GM12878 (cell line): ENCODE results near the gene ZNF775. TPM values are rescaled to one million over a fixed set of nuclear protein-coding genes. Genes with fewer than 3 reads are reported as not detected.

Experiments
- CHD2 ChIP-seq: IDR thresholded peaks from 2 replicates; pipeline ENCODE4 v1.6.1; 2011; ENCODE audit warnings: low read depth, low read length, improper control_type of control experiment, borderline replicate concordance
- EED ChIP-seq: sonication (generic); IDR thresholded peaks from 2 replicates; pipeline ENCODE4 v1.6.1; 2016; ENCODE audit warnings: antibody characterized with exemption, low read depth
- EGR1 ChIP-seq, 2 experiments: IDR thresholded peaks; 1 replicate in 1 of 2; 2 replicates in 1 of 2; pipeline ENCODE4 v1.6.1; 2011 to 2012; ENCODE audit warnings: low read depth in 2 of 2, low read length in 2 of 2, borderline replicate concordance in 1 of 2, mild to moderate bottlenecking in 1 of 2, moderate library complexity in 1 of 2
- FOXK2 ChIP-seq: fragments of 450-650 bp; IDR thresholded peaks from 2 replicates; pipeline ENCODE4 v1.6.1; 2017; ENCODE audit warnings: mild to moderate bottlenecking, moderate library complexity
- MEF2A ChIP-seq: IDR thresholded peaks from 2 replicates; pipeline ENCODE4 v1.6.1; 2011; ENCODE audit warnings: low read depth, mild to moderate bottlenecking, low read length, moderate library complexity; ENCODE audit not compliant: insufficient read depth
- MTA3 ChIP-seq: IDR thresholded peaks from 2 replicates; pipeline ENCODE4 v1.6.1; 2012; ENCODE audit warnings: low read length, inconsistent platforms, borderline replicate concordance
- MYC ChIP-seq: IDR thresholded peaks from 2 replicates; pipeline ENCODE4 v1.6.1; 2011; ENCODE audit warnings: mild to moderate bottlenecking, low read length, moderate library complexity, inconsistent platforms; ENCODE audit not compliant: insufficient read depth, insufficient replicate concordance, insufficient read length, severe bottlenecking
- PML ChIP-seq: IDR thresholded peaks from 2 replicates; pipeline ENCODE4 v1.6.1; 2012; ENCODE audit warnings: low read length, inconsistent platforms
- POLR2AphosphoS2 ChIP-seq: IDR thresholded peaks from 2 replicates; pipeline ENCODE4 v1.6.1; 2011; ENCODE audit warnings: low read depth, mild to moderate bottlenecking, low read length, improper control_type of control experiment, moderate library complexity
- SMARCA5 ChIP-seq: fragments of 450-650 bp; IDR thresholded peaks from 2 replicates; pipeline ENCODE4 v1.6.1; 2017; ENCODE audit warnings: mild to moderate bottlenecking
- ZNF217 ChIP-seq: fragments of 450-650 bp; IDR thresholded peaks from 2 replicates; pipeline ENCODE4 v1.6.1; 2017; ENCODE audit warnings: antibody characterized with exemption, mild to moderate bottlenecking
- ZNF24 ChIP-seq: fragments of 450-650 bp; IDR thresholded peaks from 2 replicates; pipeline ENCODE4 v1.6.1; 2017; ENCODE audit warnings: antibody characterized with exemption, mild to moderate bottlenecking
- ZSCAN29 ChIP-seq: fragments of 450-650 bp; IDR thresholded peaks from 2 replicates; pipeline ENCODE4 v1.6.1; 2017; ENCODE audit warnings: mild to moderate bottlenecking, moderate library complexity
- polyA plus RNA-seq, 11 experiments: library from polyadenylated mRNA; depleted of rRNA in 4 of 11; unstranded in 6 of 11; stranded (reverse) in 5 of 11; fragments of >200 nt; fragmentation: Nextera tagmentation in 4 of 11; fragmentation: Illumina TruSeq in 1 of 11; extraction: Ambion mirVana in 4 of 11; extraction: Trizol in 1 of 11; gene quantifications; 1 replicate in 1 of 11; 2 replicates in 10 of 11; pipeline versions ENCODE4 v1.2.1 to v1.2.3, GENCODE V29; 2011 to 2016; ENCODE audit warnings: inconsistent platforms in 2 of 11, missing spikeins in 2 of 11, low read depth in 1 of 11
- total RNA-seq, 4 experiments: library from RNA; depleted of rRNA in 3 of 4; stranded (reverse); fragments of >200 nt in 3 of 4; fragmentation: Illumina TruSeq in 1 of 4; extraction: Trizol in 1 of 4; gene quantifications; 2 replicates each; pipeline versions ENCODE4 v1.2.1 to v1.2.3, GENCODE V29; 2013 to 2021
- TF ChIP-seq, protein P1 (sequence below): fragments of 450-650 bp; formaldehyde crosslinking; IDR thresholded peaks from 2 replicates; pipeline ENCODE4 v1.4.0; 2020; ENCODE audit warnings: mild to moderate bottlenecking, moderate library complexity
- TF ChIP-seq, protein P2 (sequence below): IDR thresholded peaks from 2 replicates; pipeline ENCODE4 v1.6.1; 2011; ENCODE audit warnings: mild to moderate bottlenecking, low read depth, low read length, moderate library complexity; ENCODE audit not compliant: insufficient replicate concordance
- TF ChIP-seq, protein P3 (sequence below): fragments of 450-650 bp; formaldehyde crosslinking; IDR thresholded peaks from 2 replicates; pipeline ENCODE4 v1.4.0; 2022; ENCODE audit warnings: mild to moderate bottlenecking, moderate library complexity
- TF ChIP-seq, protein P4 (sequence below): fragments of 450-650 bp; IDR thresholded peaks from 2 replicates; pipeline ENCODE4 v1.6.1; 2016; ENCODE audit warnings: mild to moderate bottlenecking
- TF ChIP-seq, protein P5 (sequence below): IDR thresholded peaks from 2 replicates; pipeline ENCODE4 v1.6.1; 2012; ENCODE audit warnings: low read length, inconsistent platforms

Gene ZNF775
- total and polyA plus RNA-seq, 10 of the 15 experiments (the other 5 are each of a cell fraction or from before 2014, with no cell fraction given) = 0.05 to 14.3 (median 2.1) TPM

DNA sequence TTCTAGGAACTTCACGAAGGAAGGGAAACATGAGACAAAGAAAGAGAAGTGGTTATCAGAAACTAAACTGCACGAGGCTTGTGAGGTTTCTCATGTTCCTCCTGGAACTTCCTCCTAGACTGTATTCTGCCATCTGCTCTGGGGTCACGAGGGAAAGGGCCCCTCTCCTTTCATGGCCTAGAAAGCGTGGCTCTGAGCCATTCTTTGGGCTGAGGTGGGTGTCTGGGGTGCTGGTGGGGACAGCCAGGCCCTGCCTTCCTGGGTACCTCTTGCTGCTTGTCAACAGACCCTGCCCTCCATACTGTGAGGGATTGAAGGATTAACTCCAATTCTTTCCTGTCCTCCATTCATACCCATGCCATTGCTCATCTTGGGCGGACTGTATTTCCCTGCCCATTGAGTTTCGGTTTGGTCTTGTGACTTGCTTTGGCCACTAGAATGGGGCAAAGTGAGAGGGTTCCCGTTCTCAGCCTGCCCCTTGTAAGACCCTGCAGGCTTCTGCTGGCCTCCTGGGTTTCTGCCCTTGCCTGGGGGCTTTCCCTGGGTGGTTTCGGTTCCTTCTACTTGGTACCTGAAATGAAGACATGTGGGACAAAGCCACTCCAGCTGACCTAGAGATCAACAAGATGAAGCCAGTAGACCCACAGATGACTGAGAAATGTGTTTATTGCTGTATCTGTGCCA is 56.4 kb downstream of the ZNF775 start (continued):
- TF ChIP-seq, protein P1, sequence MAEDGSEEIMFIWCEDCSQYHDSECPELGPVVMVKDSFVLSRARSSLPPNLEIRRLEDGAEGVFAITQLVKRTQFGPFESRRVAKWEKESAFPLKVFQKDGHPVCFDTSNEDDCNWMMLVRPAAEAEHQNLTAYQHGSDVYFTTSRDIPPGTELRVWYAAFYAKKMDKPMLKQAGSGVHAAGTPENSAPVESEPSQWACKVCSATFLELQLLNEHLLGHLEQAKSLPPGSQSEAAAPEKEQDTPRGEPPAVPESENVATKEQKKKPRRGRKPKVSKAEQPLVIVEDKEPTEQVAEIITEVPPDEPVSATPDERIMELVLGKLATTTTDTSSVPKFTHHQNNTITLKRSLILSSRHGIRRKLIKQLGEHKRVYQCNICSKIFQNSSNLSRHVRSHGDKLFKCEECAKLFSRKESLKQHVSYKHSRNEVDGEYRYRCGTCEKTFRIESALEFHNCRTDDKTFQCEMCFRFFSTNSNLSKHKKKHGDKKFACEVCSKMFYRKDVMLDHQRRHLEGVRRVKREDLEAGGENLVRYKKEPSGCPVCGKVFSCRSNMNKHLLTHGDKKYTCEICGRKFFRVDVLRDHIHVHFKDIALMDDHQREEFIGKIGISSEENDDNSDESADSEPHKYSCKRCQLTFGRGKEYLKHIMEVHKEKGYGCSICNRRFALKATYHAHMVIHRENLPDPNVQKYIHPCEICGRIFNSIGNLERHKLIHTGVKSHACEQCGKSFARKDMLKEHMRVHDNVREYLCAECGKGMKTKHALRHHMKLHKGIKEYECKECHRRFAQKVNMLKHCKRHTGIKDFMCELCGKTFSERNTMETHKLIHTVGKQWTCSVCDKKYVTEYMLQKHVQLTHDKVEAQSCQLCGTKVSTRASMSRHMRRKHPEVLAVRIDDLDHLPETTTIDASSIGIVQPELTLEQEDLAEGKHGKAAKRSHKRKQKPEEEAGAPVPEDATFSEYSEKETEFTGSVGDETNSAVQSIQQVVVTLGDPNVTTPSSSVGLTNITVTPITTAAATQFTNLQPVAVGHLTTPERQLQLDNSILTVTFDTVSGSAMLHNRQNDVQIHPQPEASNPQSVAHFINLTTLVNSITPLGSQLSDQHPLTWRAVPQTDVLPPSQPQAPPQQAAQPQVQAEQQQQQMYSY (CRISPR knock-in tag) = no peak
- TF ChIP-seq CHD2 (peak; percentile 74; the same call in 1 of the 2 replicates), MTA3 (peak; percentile 87; the same call in 1 of the 2 replicates), MEF2A (peak; percentile 65; the same call in 1 of the 2 replicates), PML (peak; percentile 89; the same call in 1 of the 2 replicates), EGR1 (IDR thresholded peaks at IDR 0.05; ENCODE audit: borderline replicate concordance in 1 of 2, low read depth in 2 of 2, low read length in 2 of 2) (peak in 1 of 2 experiments; percentile 56; a peak in 1 of 3 replicates), ZSCAN29 (no peak), ZNF24 (no peak), SMARCA5 (peak; percentile 78; the same call in 1 of the 2 replicates), ZNF217 (peak; percentile 79), POLR2AphosphoS2 (0 out of 2 replicates have a peak, but pooled peaks have one; percentile 19), EED (peak; percentile 86), MYC (no peak), FOXK2 (no peak)
- TF ChIP-seq, protein P2, sequence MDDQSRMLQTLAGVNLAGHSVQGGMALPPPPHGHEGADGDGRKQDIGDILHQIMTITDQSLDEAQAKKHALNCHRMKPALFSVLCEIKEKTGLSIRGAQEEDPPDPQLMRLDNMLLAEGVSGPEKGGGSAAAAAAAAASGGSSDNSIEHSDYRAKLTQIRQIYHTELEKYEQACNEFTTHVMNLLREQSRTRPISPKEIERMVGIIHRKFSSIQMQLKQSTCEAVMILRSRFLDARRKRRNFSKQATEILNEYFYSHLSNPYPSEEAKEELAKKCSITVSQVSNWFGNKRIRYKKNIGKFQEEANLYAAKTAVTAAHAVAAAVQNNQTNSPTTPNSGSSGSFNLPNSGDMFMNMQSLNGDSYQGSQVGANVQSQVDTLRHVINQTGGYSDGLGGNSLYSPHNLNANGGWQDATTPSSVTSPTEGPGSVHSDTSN = peak; percentile 33
- TF ChIP-seq, protein P3, sequence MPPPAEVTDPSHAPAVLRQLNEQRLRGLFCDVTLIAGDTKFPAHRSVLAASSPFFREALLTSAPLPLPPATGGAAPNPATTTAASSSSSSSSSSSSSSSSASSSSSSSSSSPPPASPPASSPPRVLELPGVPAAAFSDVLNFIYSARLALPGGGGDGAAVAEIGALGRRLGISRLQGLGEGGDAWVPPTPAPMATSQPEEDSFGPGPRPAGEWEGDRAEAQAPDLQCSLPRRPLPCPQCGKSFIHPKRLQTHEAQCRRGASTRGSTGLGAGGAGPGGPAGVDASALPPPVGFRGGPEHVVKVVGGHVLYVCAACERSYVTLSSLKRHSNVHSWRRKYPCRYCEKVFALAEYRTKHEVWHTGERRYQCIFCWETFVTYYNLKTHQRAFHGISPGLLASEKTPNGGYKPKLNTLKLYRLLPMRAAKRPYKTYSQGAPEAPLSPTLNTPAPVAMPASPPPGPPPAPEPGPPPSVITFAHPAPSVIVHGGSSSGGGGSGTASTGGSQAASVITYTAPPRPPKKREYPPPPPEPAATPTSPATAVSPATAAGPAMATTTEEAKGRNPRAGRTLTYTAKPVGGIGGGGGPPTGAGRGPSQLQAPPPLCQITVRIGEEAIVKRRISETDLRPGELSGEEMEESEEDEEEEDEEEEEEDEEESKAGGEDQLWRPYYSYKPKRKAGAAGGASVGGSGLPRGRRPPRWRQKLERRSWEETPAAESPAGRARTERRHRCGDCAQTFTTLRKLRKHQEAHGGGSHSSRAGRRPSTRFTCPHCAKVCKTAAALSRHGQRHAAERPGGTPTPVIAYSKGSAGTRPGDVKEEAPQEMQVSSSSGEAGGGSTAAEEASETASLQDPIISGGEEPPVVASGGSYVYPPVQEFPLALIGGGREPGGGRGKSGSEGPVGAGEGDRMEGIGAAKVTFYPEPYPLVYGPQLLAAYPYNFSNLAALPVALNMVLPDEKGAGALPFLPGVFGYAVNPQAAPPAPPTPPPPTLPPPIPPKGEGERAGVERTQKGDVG (CRISPR knock-in tag) = no peak
- TF ChIP-seq, protein P4, sequence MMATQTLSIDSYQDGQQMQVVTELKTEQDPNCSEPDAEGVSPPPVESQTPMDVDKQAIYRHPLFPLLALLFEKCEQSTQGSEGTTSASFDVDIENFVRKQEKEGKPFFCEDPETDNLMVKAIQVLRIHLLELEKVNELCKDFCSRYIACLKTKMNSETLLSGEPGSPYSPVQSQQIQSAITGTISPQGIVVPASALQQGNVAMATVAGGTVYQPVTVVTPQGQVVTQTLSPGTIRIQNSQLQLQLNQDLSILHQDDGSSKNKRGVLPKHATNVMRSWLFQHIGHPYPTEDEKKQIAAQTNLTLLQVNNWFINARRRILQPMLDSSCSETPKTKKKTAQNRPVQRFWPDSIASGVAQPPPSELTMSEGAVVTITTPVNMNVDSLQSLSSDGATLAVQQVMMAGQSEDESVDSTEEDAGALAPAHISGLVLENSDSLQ = 0 out of 2 replicates have a peak, but pooled peaks have one; percentile 6
- TF ChIP-seq, protein P5, sequence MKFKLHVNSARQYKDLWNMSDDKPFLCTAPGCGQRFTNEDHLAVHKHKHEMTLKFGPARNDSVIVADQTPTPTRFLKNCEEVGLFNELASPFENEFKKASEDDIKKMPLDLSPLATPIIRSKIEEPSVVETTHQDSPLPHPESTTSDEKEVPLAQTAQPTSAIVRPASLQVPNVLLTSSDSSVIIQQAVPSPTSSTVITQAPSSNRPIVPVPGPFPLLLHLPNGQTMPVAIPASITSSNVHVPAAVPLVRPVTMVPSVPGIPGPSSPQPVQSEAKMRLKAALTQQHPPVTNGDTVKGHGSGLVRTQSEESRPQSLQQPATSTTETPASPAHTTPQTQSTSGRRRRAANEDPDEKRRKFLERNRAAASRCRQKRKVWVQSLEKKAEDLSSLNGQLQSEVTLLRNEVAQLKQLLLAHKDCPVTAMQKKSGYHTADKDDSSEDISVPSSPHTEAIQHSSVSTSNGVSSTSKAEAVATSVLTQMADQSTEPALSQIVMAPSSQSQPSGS = peak; percentile 45
